AG10803 (cell line): ENCODE data around the gene ITPRIP.
A peak's percentile ranks its signal among the peaks of the same experiment; 100 is the strongest.

Source experiments
- DNase-seq: peaks from one replicate; pipeline ENCODE4 v3.0.0; 2010; ENCODE audit warnings: low read depth
- H3K4me3 ChIP-seq: 2 replicates; pipeline ENCODE4 v1.5.1; 2011; ENCODE audit warnings: mild to moderate bottlenecking, low read length, control low read depth
- CTCF ChIP-seq: conservative IDR thresholded peaks from 2 replicates; pipeline ENCODE4 v1.5.1; 2011; ENCODE audit warnings: mild to moderate bottlenecking, low read length, control low read depth, inconsistent platforms

ITPRIP gene

DNA sequence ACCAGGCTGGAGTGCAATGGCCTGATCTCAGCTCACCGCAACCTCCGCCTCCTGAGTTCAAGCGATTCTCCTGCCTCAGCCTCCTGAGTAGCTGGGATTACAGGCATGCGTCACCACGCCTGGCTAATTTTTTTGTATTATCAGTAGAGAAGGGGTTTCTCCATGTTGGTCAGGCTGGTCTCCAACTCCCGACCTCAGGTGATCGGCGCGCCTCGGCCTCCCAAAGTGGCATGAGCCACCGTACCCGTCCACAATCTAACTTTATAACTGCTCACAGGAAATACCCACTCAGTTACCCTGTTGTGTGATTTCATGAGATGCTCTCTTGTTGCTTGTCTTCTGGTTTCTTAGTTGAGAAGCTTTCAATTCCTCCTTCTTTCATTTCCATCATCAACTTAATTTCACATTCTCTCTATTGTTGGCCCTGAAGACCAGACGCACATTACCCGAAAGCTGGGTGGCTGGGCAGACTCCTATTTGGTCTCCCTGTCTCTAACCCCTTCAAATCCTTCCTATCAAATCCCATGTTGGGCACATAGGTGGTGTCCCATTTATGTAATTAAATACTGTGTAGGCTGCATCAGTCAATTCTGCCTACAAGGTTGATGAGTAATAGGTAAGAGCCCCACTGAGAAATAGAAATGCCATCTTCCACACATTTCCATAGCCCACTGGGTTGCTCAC lies 70.4 kb downstream of the ITPRIP start:
- no peak for DNase-seq
- peak overlapping the region; percentile 69 for H3K4me3 ChIP-seq
- TF ChIP-seq CTCF = no peak

- no peak for TF ChIP-seq CTCF
- H3K4me3 ChIP-seq = no peak overlapping the region
- DNase-seq = no peak
Observed at GRCh38 chr10:104264783-104265182, 73.5 kb downstream of the ITPRIP start.

- H3K4me3 ChIP-seq = no peak overlapping the region
- DNase-seq = peak; percentile 54
- TF ChIP-seq CTCF = no peak
Observed at GRCh38 chr10:104262055-104262454, 76.2 kb downstream of the ITPRIP start.

DNA sequence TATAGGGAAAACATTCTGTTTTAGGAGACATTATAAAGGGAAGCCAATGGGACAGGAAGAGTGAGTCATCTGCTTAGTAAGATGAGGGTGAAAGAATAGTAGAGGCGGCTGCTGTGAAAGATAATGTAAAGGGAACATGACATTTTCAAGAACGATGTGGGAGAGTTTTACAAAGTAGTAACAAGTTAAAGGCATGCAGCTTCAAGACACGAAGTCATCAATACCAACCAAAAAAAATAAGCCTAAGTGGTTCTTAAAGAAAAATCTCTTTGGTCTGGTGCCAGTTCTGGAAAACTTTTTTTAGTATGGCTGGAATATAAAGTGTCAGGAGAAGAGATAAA lies 77.5 kb downstream of the ITPRIP start:
- TF ChIP-seq CTCF = no peak
- DNase-seq = peak; percentile 42

DNA sequence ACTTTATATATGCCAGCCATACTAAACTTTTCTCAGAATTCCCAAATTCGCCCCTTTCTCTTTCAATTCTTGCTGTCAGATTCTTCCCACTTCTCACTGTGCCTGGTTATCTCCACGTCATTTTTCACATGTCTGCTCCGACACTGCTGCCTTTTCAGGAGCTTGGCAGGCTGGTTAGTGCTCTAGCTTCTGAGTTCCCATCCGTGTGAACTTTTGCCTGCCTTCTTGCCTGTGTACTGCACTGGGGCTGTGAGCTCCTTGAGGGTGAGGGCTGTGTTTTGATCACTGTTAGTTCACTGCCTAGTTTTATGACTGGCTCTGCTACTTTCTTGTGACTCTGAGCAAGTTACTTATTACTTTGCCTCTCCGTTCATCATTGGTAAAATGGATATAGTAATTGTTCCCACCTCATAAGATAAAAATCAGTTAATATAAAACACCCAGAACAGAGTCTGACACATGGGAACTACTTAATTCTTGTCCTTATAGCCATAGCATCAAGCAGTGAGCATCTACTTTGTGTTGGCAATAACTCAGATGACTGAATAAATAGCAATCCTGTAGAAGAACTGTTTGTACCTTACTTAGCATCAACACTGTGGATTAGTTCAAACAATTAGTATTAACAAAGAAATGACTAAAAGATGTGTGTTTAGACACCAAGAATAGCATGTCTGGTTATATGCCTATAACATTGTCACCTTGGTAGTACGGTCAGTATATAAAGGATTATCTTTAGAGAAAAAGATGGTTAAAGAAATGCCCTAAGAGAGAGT lies 78.1 kb downstream of the ITPRIP start:
- no peak for TF ChIP-seq CTCF
- no peak for DNase-seq
- no peak overlapping the region for H3K4me3 ChIP-seq

More for the DNA sequence above, 77.5 kb downstream of the ITPRIP start:
- H3K4me3 ChIP-seq = no peak overlapping the region
